Sigmoid colon (tissue), 7 donors: ENCODE data around the gene SERPINA6. TPM values are rescaled to one million over a fixed set of nuclear protein-coding genes. Genes with fewer than 3 reads are reported as not detected.
"Not testable (repeated sequence)": the region's sequence is repeated elsewhere in the genome, so short reads cannot be mapped to it uniquely, and the experiment has no call there.

Experiments used
- DNase-seq: peaks from one replicate; pipeline ENCODE4 v3.0.0-alpha.2; 2019
- H3K27ac ChIP-seq, 4 donors: fragments of 200-600 bp; sonication (generic); one replicate each; pipeline ENCODE4 v1.5.1; 2016 to 2019; ENCODE audit warnings: mild to moderate bottlenecking in 1 of 4
- H3K27me3 ChIP-seq, 3 donors: fragments of 200-600 bp; sonication (generic); one replicate each; pipeline ENCODE4 v1.5.1; 2019; ENCODE audit warnings: mild to moderate bottlenecking in 1 of 3
- H3K36me3 ChIP-seq, 4 donors: fragments of 200-600 bp; sonication (generic); one replicate each; pipeline ENCODE4 v1.5.1; 2016 to 2019
- H3K4me1 ChIP-seq, 4 donors: fragments of 200-600 bp; sonication (generic); one replicate each; pipeline ENCODE4 v1.5.1; 2017 to 2019
- H3K4me3 ChIP-seq, 4 donors: fragments of 200-600 bp; sonication (generic); one replicate each; pipeline ENCODE4 v1.5.1; 2017 to 2019; ENCODE audit warnings: mild to moderate bottlenecking in 2 of 4, moderate library complexity in 1 of 4
- H3K9me3 ChIP-seq, 4 donors: fragments of 200-600 bp in 3 of 4; sonication (generic) in 3 of 4; one replicate each; pipeline versions ENCODE4 v1.5.1 to v1.6.1; 2013 to 2019
- EP300 ChIP-seq, 4 donors: sonication (generic); formaldehyde crosslinking; IDR thresholded peaks; one replicate each; pipeline ENCODE4 v1.6.1; 2017; ENCODE audit warnings: antibody characterized with exemption in 4 of 4
- POLR2A ChIP-seq, 2 donors: fragments of 450-650 bp; IDR thresholded peaks; one replicate each; pipeline ENCODE4 v1.6.1; 2016; ENCODE audit warnings: antibody characterized with exemption in 2 of 2, mild to moderate bottlenecking in 2 of 2, moderate library complexity in 2 of 2
- POLR2AphosphoS5 ChIP-seq, 4 donors: sonication (generic); formaldehyde crosslinking; IDR thresholded peaks; one replicate each; pipeline ENCODE4 v1.6.1; 2017; ENCODE audit warnings: antibody characterized with exemption in 4 of 4
- WGBS, 2 donors: extraction: QIAGEN DNeasy Blood & Tissue Kit; methylation state at CpG; one replicate each; pipeline ENCODE4 v1.1.7; 2013; 5-methylcytosine and 5-hydroxymethylcytosine counted together
- intact Hi-C: fragments of 100-400 bp; cut with DNase I; formaldehyde crosslinking; loops from one replicate; pipeline ENCODE4 v1.15.1; 2023
- polyA plus RNA-seq, 3 donors: library from polyadenylated mRNA; stranded (reverse); fragments of 200-250 nt; gene quantifications; one replicate each; pipeline ENCODE4 v1.2.3, GENCODE V29; 2013
- total RNA-seq, 4 donors: library from RNA; depleted of rRNA; stranded (reverse); fragments of >200 nt; gene quantifications; one replicate each; pipeline ENCODE4 v1.1.0, GENCODE V29; 2016
- TF ChIP-seq, protein P1 (sequence below), 4 experiments: fragments of 450-650 bp in 3 of 4; fragments of 200-600 bp in 1 of 4; IDR thresholded peaks; one replicate each; pipeline ENCODE4 v1.5.1; 2016 to 2019; ENCODE audit warnings: antibody characterized with exemption in 4 of 4, mild to moderate bottlenecking in 3 of 4, moderate library complexity in 2 of 4
- donor health status: healthy with polysubstance abuse.
- donor health status: Bipolar disorder and iron deficiency.
- donor health status: healthy.

SERPINA6 gene
- total and polyA plus RNA-seq, 7 donors, result 2.0 TPM; not detected in 6

DNA sequence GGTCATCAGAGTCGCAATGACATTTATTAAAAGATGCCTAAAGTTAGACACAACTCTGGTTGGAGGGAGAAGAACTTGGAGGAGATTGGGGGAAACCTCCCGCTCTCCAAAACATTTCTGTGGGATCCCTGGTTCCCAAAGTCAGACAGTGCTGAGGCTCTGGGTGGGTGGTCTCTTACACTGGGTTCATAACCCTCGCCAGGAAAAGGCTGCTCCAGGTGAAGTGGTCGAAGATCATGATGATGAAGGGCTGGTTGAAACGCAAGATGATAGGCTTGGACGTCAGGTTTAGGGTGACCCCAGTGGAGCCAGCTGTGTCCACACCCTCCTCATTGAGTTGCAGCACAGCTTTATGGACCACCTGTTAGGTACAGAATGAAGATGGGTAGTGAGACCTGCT, 18.9 kb downstream of the SERPINA6 start:
- 90 to 92% methylated on average over 6 of the region's 6 CpGs for WGBS, 2 donors
- Histone ChIP-seq H3K27ac (no peak overlapping the region), H3K9me3 (peaks cover 0 to 6% (median 4%) of the 10 kb centered on the region in 4 donors), H3K27me3 (no peaks in the 10 kb centered on the region), H3K4me1 (no peaks in the 10 kb centered on the region), H3K36me3 (no peaks in the 10 kb centered on the region), H3K4me3 (no peak overlapping the region)
- no peak for TF ChIP-seq POLR2A (IDR thresholded peaks at IDR 0.05)
- no peak for TF ChIP-seq EP300 (IDR thresholded peaks at IDR 0.05)
- no peak for TF ChIP-seq POLR2AphosphoS5 (IDR thresholded peaks at IDR 0.05)
- TF ChIP-seq, protein P1, sequence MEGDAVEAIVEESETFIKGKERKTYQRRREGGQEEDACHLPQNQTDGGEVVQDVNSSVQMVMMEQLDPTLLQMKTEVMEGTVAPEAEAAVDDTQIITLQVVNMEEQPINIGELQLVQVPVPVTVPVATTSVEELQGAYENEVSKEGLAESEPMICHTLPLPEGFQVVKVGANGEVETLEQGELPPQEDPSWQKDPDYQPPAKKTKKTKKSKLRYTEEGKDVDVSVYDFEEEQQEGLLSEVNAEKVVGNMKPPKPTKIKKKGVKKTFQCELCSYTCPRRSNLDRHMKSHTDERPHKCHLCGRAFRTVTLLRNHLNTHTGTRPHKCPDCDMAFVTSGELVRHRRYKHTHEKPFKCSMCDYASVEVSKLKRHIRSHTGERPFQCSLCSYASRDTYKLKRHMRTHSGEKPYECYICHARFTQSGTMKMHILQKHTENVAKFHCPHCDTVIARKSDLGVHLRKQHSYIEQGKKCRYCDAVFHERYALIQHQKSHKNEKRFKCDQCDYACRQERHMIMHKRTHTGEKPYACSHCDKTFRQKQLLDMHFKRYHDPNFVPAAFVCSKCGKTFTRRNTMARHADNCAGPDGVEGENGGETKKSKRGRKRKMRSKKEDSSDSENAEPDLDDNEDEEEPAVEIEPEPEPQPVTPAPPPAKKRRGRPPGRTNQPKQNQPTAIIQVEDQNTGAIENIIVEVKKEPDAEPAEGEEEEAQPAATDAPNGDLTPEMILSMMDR (IDR thresholded peaks at IDR 0.05), result no peak
- DNase-seq, result no peak
- intact Hi-C loops, result no loop called here

DNA sequence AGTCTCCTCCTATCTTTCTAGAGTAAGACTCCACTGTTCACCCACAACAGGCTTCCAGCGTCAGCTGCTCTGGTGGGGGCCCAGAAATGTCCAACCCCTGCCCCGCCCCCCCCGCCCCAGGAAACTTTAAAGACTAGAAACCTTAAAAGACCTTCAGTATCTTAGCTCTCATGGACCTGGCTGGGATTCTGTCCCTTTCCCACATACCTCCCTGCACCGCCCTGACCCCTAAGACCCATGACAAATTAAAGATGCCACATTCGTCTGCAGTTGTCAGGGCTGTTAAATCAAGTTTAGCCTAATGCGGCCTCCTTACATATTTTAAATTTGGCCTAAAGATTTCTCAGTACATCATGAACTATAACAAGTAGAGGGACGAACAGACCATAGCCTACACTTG, 20.0 kb downstream of the SERPINA6 start:
- no peaks in the 10 kb centered on the region for H3K36me3 ChIP-seq
- no peak for DNase-seq
- 89 to 93% methylated on average over 7 of the region's 7 CpGs for WGBS, 2 donors

DNA sequence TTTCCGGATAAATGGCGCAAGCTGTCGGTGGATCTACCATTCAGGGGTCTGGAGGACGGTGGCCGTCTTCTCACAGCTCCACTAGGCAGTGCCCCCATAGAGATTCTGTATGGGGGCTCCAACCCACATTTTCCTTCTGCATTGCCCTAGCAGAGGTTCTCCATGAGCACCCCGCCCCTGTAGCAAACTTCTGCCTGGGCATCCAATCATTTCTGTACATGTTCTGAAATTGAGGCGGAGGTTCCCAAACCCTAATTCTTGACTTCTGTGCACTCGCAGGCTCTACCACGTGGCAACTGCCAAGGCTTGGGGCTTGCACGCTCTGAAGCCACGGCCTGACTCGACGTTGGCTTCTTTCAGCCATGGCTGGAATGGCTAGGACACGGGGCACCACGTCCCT, 25.0 kb downstream of the SERPINA6 start:
- intact Hi-C loops, result no loop called here
- TF ChIP-seq POLR2AphosphoS5 (IDR thresholded peaks at IDR 0.05) (no peak), EP300 (IDR thresholded peaks at IDR 0.05) (no peak), POLR2A (IDR thresholded peaks at IDR 0.05) (no peak)
- TF ChIP-seq, protein P1 (IDR thresholded peaks at IDR 0.05), result no peak
- no peak overlapping the region for H3K4me3 ChIP-seq
- H3K27me3 ChIP-seq, result no peaks in the 10 kb centered on the region
- no peaks in the 10 kb centered on the region for H3K36me3 ChIP-seq
- no peaks in the 10 kb centered on the region for H3K9me3 ChIP-seq
- no peak overlapping the region for H3K27ac ChIP-seq
- no peaks in the 10 kb centered on the region for H3K4me1 ChIP-seq
- DNase-seq, result no peak
- 93 to 95% methylated on average over 15 of the region's 15 CpGs for WGBS, 2 donors

More for the DNA sequence above, 20.0 kb downstream of the SERPINA6 start:
- Histone ChIP-seq H3K27ac (no peak overlapping the region), H3K4me1 (no peaks in the 10 kb centered on the region), H3K27me3 (no peaks in the 10 kb centered on the region), H3K9me3 (peaks cover 0 to 6% (median 2%) of the 10 kb centered on the region in 4 donors), H3K4me3 (no peak overlapping the region)
- intact Hi-C loops, result no loop called here
- TF ChIP-seq EP300 (IDR thresholded peaks at IDR 0.05) (no peak), POLR2AphosphoS5 (IDR thresholded peaks at IDR 0.05) (no peak), POLR2A (IDR thresholded peaks at IDR 0.05) (no peak)
- TF ChIP-seq, protein P1 (IDR thresholded peaks at IDR 0.05), result no peak

DNA sequence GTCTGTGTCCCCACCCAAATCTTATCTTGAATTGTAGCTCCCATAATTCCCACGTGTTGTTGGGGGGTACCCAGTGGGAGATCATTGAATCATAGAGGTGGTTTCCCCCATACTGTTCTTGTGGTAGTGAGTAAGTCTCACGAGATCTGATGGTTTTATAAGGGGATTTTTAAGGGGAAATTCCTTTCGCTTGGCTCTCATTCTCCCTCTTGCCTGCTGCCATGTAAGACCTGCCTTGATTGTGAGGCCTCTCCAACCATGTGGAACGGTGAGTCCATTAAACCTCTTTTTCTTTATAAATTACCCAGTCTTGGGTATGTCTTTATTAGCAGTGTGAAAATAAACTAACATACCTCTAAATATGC, 27.0 kb downstream of the SERPINA6 start:
- H3K4me1 ChIP-seq, H3K27ac ChIP-seq, intact Hi-C loops, H3K9me3 ChIP-seq, H3K4me3 ChIP-seq, H3K27me3 ChIP-seq, DNase-seq, H3K36me3 ChIP-seq: not testable (repeated sequence)
- 76 to 80% methylated on average over 4 of the region's 4 CpGs for WGBS, 2 donors

DNA sequence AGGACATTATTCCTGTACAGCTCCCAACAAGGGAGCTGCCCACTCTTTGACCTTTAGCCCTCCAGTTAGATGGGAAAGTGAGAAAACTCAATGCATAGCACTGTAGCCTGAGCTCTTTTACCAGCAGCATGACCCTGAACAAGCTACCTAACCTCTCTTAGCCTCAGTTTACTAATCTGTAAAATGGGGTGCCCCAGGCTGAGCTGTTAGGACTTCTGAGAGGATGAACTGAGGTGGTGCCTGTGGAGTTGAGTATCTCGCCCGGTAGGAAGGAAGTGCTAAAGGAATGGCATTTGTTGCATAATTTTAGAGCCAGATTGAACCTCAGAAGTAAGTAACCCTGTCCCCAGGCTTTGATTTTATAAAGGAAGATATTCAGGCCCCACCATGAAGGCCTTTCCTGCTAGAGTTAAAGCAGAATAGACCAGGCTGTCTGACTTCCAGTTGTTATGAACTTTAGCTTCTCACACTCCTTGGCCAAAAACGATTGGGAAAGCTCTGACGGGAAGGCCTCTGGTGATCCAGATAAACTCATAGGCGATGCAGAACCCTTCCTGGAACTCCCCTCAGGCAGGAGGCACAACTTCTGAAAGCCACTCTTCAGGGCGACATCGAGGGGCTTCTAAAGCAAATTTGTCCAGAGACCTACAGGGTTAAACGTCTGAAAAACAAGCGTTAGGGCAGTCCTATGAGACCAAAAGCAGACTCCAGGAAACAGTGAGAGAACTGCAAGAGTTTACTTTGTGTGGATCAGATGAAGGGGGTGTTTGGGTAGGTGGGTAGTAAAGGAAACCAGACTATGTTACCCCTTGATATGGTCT, 27.6 kb downstream of the SERPINA6 start:
- TF ChIP-seq POLR2A (IDR thresholded peaks at IDR 0.05), result no peak
- TF ChIP-seq EP300 (IDR thresholded peaks at IDR 0.05), result no peak
- TF ChIP-seq, protein P1 (IDR thresholded peaks at IDR 0.05), result no peak
- H3K9me3 ChIP-seq, result no peaks in the 10 kb centered on the region
- no peak overlapping the region for H3K4me3 ChIP-seq
- intact Hi-C loops, result no loop called here
- H3K36me3 ChIP-seq, result no peaks in the 10 kb centered on the region
- no peaks in the 10 kb centered on the region for H3K4me1 ChIP-seq
- no peak overlapping the region for H3K27ac ChIP-seq
- 74 to 88% methylated on average over 9 of the region's 9 CpGs for WGBS, 2 donors
- no peaks in the 10 kb centered on the region for H3K27me3 ChIP-seq
- DNase-seq, result no peak
